GM19395 (cell line): ENCODE data around the gene AP4E1.
"Not testable (repeated sequence)": the region's sequence is repeated elsewhere in the genome, so short reads cannot be mapped to it uniquely, and the experiment has no call there.

Experiments used
- ATAC-seq: cut with Tn5 transposase; IDR thresholded peaks from one replicate; pipeline ENCODE4 v1.9.1; 2021; ENCODE audit warnings: mild to moderate bottlenecking, moderate library complexity; ENCODE audit not compliant: unreplicated experiment

Gene AP4E1

DNA sequence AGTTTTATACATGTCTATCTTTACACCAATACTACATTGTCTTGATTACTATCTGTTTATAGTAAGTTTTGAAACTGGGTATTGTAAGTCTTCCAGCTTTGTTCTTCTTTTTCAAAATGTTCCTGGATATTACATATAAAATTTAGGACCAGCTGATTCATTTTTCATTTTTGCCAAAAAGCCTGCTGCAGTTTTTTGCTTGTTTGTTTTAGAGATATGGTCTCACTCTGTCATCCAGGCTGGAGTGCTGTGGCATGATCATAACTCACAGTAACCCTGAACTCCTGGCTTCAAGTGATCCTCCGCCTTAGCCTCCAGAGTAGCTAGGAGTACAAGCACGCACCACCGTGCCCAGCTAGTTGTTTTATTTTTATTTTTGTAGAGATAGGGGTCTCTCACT, 20.4 kb upstream of the AP4E1 start:
- no peak for ATAC-seq

GRCh38 chr15:50889589-50889988, 18.9 kb upstream of the AP4E1 start:
- ATAC-seq, result no peak

GRCh38 chr15:50890751-50891150, 17.7 kb upstream of the AP4E1 start:
- no peak for ATAC-seq

DNA sequence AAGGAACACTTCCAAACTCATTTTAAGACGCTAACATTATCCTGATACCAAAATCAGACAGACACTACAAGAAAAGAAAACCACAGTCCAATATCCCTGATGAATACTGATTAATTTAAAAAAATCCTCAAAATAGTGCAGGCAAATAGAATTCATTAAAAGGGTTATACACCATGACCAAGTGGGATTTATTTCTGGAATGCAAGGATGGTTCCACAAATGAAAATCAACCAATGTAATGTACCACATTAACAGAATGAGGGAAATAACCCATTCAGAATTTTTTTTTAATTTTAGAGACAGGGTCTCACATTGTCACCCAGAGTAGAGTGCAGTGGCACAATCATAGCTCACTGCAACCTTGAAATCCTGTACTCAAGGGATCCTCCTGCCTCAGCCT, 17.3 kb upstream of the AP4E1 start:
- no peak for ATAC-seq

DNA sequence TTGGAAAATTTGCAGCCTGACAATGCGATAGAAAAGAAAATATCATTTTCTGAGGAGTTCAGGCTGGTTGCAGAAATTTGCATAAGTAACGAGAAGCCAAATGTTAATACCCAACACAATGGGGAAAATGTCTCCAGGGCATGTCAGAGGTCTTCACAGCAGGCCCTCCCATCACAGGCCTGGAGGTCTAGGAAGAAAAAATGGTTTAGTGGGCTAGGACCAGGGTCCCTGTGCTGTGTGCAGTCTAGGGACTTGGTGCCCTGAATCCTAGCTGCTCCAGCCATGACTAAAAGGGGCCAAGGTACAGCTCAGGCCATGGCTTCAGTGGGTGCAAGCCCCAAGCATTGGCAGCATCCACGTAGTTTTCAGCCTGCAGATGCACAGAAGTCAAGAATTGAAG, 14.5 kb upstream of the AP4E1 start:
- ATAC-seq, result no peak

DNA sequence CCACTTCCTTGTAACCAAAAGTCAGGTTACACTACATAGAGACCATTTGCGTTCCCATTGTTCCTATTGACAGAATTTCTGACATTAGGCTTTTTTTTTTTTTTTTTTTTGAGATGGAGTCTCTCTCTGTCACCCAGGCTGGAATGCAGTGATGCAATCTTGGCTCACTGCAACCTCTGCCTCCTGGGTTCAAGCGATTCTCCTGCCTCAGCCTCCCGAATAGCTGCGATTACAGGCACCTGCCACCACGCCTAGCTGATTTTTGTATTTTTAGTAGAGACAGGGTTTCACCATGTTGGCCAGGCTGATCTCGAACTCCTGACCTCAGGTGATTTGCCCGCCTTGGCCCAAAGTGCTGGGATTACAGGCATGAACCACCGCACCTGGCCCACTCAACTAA, 7.1 kb upstream of the AP4E1 start:
- not testable (repeated sequence) for ATAC-seq

- ATAC-seq, result no peak
These were observed 4.3 kb upstream of the AP4E1 start for GRCh38 chr15:50904211-50904610.

GRCh38 chr15:50905055-50905454, 3.4 kb upstream of the AP4E1 start:
- no peak for ATAC-seq

DNA sequence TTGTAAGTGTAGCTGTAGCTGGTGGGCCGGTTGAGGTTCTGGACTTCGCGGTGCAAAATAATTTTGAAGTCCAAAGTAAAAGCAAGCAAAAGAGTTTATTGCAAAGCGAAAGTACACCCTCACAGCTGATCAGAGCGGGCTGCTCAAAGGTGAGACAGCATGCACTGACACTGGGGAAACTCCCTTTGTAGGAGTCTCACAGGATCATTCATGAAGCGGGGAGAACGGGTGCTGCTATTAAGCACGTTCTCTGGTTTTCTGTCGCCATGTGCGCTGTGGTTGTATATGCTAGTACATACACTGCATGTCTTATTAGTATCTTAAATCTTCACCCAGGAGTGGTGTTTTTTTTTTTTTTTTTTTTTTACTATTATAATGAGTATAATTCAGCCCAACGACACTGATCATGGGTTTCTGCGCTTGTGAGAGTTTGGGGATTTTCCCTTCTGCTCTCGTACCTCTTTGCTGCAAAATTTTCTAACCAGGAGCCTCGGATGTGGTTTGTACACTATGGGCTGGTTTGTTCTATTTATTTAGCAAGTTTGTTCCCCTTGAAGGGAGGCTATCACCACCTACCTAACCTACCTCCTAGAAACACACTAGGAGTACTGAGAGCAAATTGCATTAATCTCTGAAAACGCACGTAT, 1.4 kb upstream of the AP4E1 start:
- ATAC-seq, result peak; percentile 76

DNA sequence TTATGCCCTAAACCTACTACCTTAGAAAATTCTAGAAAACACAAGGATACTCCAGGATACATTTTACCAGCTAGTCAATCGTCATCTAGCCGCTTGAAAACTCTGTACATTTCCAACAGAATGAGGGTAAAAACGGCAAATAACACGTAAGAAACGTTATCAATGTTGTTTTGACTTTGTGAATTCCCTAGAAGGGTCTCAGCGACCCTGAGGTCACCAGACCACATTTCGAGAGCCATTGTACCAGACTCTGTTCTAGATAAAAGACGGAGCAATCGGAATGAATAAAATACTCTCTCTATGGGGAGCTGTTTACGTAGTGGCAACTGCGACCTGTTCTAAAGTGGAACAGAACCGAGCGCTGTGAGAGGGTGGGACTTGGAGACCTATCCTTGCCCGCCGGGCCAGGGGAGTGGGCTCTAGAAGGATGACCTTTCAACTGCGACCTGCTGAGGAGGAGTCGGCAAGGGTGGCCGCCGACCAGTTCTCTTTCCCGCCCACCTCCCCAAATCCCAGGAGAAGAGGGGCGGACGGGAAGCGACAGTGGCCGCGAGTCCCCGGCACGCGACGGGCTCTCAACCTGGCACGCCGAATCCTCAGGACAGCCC, 778 bp upstream of the AP4E1 start:
- ATAC-seq, result peak; percentile 21

GRCh38 chr15:50909010-50909317, 481 bp downstream of the AP4E1 start:
- ATAC-seq, result no peak

GRCh38 chr15:50910426-50910795, 1.9 kb downstream of the AP4E1 start:
- ATAC-seq, result not testable (repeated sequence)

- no peak for ATAC-seq
These were observed 2.5 kb downstream of the AP4E1 start for GRCh38 chr15:50911001-50911400.

DNA sequence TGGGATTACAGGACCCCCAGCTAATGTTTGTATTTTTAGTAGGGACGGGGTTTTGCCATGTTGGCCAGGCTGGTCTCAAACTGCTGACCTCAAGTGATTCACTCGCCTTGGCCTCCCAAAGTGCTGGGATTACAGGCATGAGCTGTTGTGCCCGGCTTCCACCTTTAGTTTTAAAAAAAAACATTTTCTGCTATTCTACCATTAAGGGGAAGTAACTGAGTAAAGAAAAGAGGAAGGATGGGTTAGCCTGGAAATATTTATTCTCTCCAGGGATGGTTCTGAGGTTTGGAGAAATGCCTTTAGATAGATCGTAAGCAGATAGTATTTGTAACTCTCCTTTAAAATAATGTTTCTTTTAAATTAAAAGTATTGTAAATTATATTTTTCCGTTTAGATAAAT, 3.1 kb downstream of the AP4E1 start:
- no peak for ATAC-seq

- ATAC-seq, result no peak
These were observed 7.9 kb downstream of the AP4E1 start for GRCh38 chr15:50916400-50916799.

DNA sequence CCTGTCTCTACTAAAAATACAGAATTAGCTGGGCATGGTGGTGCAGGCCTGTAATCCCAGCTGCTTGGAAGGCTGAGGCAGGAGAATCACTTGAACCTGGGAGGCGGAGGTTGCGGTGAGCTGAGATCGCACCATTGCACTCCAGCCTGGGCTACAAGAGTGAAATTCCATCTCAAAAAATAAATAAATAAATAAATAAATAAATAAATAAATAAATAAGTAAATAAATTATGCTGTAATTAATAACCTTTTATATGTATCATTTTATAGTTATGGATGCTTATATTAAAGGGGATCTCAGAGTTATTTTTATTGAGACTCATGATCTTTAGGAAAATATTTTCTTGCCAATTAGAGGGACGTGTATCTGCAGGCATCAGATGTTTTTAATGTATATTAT, 10.9 kb downstream of the AP4E1 start:
- ATAC-seq, result not testable (repeated sequence)

- ATAC-seq, result no peak
These were observed 16.8 kb downstream of the AP4E1 start for GRCh38 chr15:50925281-50925680.

DNA sequence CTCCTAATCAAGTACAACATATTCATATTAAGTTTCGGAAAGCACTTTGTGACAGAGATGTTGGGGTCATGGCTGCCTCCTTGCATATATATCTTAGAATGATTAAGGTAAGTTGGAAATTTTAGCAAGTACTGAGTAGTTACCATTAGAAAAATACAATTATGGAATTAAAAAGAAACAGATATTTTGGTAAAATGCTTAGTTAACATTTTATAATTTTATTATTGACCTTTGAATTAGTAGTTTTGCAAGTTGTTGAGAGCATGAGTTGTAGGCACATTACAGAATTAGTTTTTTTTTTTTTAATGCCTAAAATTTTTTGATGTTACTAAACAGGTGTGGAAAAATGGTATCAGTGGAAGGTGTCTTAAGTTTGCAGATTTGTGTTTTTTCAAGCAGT, 20.6 kb downstream of the AP4E1 start:
- ATAC-seq, result no peak

- no peak for ATAC-seq
These were observed 22.3 kb downstream of the AP4E1 start for GRCh38 chr15:50930792-50931191.

DNA sequence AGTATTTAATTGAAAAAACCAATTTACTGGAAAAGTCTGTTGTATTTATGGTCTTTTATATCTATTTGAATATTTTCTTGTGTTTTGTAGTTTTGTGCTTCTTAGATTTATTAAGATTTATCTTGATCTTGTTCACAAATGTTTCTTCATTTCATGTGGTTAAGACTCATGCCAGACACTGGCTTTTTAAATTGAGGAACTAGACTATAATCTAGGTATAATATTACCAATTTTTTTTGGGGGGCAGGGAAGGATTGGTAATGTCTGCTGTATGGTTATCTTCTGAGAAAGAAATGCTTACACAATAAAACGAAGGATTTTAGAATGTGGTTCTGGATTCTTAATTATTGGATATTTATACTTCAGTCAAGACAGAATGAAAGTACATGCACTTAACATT, 24.9 kb downstream of the AP4E1 start:
- ATAC-seq, result no peak

GRCh38 chr15:50938525-50938924, 30.0 kb downstream of the AP4E1 start:
- no peak for ATAC-seq

DNA sequence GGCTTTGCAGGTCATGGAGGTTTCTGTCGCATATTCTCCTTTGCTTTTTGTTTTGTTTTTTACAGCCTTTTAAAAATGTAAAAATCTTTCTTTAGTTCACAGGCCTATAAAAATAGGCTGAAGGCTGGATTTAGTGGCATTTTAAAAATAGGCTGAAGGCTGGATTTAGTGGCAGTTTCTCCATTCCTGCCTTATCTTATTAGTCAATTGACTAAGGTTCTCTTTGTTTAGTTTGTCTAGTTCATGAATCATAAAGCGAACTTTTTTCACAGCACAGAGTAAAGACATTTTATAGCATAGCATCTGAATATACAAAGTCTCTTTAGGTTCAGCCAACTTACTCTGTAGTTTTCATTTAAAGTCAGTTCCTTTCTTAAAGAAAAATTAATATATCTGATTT, 31.4 kb downstream of the AP4E1 start:
- no peak for ATAC-seq

DNA sequence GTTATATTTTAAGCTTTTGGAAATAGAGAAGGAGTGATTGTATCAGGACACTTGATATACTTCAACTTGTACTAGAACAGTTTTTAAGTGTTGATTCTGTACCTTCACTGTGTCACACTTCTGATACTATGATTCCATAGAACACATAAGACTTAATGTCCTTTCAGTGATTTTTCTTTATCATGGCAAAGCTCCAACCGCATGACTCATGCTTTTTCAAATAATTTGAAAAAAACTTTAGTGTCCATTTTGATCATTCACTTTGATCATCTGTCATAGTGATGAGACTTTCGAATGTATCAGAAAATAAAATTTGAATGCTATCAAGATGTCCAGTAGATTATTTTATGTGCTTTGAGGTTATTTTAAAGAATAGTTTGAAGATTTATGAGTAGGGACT, 32.0 kb downstream of the AP4E1 start:
- ATAC-seq, result no peak
